HG03575 (cell line): ENCODE data around the gene PDZRN3.

Experiments
- ATAC-seq: cut with Tn5 transposase; IDR thresholded peaks from one replicate; pipeline ENCODE4 v1.9.1; 2021; ENCODE audit not compliant: unreplicated experiment, insufficient number of reproducible peaks, low FRiP score; ENCODE audit errors: extremely low read depth

Gene PDZRN3

DNA sequence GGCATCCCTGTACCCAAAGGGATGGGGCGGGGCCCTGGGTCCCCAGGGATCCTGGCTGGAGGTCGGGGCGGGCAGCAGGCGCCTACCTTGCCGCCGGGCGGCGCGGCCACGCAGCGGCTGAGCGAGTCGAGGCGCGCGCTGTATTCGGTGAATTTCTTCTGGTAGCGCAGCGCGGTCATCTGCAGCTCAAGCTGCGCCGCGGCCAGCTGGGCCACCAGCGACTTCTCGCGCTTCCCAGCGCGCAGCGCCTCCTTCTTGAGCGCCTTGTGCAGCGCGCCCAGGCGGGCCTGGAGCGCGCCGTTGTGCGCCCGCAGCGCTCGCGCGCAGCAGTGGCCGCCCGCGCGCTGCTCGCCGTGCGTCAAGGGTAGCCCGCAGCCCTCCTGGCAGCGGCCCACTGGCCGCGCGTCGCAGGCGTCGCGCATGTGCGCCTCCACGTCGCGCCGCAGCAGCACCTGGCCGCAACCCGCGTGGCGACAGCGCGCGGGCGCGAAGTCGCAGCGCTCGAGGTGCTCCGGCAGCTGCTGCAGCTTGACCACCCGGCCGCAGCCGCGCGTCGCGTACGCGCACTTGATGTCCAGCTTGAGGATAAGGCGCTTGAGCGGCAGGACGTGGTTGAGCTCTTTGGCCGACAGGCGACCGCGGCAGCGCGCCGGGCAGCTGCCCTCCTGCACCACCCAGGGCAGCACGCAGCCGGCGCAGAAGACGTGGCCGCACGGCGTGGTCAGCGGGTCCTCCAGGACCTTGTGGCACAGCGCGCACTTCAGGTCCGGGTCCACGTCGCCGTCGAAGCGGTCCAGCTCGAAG, 522 bp downstream of the PDZRN3 start:
- ATAC-seq, result no peak

DNA sequence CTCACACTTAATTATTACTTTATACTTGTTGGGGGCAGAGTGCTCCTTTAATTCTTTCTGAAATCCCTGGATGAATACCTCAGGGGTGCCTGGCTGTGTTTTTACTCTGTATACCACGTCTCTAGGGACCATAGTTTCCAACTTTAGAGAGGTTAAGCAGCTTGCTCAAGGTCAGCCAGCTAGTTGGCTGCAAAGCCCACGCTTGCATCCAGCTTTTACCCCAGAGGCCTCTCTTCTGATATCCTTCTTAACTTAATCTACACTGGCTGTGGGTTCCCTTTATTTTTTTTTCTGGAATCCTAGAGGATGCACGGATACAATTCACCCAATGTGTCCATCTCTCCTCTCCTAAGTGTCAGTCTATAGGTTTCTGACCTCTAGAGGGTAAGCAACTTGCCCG, 1.4 kb downstream of the PDZRN3 start:
- no peak for ATAC-seq

DNA sequence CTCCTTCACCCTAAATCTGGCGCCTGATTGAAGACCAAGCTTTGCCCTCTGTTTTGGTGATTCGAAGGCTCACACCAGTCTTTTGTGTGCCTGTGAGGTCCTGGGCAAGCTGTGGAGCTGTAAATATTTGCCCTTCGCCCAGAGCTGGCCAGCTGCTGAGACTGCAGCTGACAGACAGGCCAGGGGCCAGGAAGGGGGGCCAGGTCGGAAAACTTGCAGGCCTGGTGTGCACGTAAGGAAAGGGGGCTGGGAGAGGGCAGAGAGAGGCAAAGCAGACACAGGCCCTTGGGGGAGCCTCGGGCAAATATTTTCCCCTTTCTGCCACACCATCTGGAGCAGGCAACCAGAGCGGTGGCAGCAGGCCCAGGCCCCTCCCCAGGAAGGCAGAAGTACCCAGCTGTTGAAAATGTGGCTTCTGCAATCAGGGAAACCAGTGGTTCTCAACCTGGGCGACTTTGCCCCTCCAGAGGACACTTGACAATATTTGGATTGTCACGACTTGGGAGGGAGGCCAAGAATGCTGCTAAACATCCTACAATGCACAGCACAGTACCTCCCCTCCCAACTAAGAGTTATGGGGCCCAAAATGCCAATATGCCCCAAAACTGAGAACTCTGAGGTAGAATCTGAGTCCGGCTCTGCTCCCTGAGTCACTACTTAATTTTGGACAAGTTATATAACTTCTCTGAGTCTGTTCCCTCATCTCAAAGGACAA, 2.5 kb downstream of the PDZRN3 start:
- ATAC-seq, result no peak

DNA sequence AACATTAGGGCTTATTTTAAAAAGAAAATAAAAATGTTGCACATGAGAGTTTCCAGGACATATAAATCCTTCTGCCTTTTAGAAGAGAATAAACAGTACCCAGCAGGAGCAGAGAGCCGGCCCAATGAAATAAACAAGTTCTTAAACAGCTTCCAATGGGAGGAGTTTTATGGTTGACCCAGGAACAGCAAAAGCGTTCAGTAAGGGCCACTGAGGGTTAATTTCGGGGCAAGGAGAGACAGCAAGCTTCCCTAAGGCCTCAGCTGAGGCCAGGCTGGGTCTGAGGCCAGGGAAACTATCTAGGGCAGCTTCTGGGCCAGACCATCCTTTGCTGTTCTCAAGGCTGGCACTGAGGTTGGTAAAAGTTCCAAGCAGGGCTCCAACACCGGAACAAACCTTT, 3.4 kb downstream of the PDZRN3 start:
- ATAC-seq, result no peak

DNA sequence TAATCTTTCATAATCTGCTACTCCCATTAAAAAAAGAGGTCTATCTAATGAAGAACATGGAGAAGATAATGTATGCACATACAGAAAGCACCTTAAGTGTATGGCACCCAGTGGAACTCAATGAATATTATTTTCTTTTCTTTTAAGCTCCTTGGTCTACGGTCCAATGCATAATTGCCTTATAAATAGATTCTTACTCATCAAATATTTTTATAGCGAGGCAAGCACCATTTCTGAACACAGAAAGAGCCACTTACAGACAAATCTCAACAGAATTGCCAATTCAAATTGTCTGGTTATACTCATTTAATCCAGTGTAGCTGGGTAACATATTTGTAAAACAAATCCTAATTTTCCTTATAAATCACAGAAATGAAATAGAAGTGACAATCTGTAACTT, 6.3 kb downstream of the PDZRN3 start:
- ATAC-seq, result no peak

DNA sequence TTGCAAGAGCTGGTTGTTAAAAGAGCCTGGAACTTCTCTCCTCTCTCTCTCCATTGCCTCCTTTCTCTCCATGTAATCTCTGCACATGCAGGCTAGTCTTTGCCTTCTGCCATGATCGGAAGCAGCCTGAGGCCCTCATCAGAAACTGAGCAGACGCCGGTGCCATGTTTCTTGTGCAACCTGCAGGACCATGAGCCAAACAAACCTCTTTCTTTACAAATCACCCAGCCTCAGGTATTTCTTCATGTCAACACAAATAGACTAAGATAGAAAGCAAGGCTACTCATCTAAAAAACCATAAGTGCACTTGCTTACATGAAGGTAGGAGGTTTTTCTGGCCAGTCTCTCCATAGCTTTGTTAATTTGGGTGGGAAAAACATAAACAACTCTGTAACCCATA, 8.7 kb downstream of the PDZRN3 start:
- ATAC-seq, result no peak

DNA sequence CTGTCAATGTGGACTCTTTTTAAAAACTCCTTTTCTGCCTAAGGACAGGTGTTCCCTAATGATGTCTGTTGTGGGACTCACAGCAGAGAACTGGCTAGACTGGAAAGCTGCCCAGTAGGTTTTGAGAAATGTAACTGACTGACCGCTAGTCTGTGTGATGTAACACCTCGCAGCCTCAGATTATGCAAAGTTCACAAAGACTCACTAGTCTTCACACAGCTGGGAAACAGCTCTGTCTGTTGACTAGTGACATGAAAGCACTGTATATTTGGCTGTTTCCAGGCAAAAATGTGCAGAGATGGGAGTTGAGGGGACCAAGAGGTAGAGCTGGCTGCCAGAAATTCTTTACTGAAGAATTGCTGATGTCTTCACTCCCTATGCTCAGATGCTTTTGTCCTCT, 10.3 kb downstream of the PDZRN3 start:
- no peak for ATAC-seq

DNA sequence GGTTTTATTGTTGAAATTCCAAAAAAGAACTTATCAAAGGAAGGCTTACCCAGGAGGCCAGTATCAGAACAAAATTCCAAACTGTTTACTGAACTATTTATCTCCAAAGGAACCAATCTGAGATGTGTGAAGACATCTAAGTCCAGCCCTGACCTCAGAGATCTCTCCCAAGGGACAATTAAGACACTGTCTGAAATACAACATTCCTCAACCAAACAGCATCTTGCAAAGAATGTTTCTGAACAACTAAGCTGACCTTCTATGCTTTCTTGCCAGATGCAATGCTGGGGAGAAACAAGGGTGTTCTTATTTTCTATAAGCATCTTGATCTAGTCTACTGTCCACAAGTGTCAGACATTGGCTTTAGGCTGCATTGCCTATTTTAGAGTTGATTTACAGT, 13.6 kb downstream of the PDZRN3 start:
- ATAC-seq, result no peak

DNA sequence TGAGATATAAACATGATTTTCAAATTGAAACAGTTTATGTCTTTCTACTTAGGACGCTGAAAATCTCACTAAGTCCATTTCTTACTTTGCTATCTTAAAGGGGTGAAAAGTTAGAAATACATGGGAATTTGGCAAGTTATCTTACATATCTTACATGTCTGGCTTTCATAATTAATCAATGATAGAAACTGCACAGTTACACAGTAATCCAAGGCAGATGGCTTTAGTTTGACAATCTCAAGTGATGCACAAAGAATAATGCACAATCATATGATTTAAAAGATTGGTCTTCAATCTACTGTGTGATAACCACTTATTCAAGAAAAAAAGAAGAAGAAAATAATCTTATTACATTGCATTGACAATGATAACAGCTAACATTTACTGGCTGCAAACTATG, 14.2 kb downstream of the PDZRN3 start:
- ATAC-seq, result no peak

DNA sequence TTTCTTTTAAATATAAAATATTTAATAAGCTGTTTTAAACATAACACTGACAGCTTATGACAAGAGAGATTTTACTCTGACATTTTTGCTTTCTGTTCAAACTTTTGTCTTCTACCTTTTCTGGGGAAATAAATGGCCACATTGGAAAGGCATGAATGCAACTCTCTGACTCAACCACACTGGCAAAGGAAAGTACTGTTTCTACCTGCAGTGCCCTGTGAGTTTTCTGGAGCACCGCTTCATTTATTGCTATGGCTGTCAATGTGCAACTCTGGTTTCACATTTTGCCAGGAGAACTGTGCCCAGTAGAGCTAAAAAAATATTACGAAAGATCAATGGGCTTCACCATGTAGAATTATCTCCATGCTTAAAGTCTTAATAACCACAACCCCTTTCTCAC, 15.1 kb downstream of the PDZRN3 start:
- no peak for ATAC-seq

DNA sequence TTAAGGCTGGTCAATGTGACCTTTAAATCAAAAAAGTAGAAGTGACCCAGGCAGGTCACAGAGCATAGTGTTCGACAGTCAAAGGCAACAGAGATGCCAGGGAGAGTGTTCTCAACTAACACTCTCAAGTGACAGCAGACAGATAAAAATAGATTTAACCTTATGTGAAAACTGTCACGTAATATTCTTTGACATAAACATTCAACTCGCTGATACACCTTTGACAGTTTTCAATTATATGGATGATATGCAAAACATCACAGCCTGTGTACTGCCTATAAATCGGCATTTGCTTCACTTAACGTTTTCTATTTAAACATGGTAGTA, 15.5 kb downstream of the PDZRN3 start:
- ATAC-seq, result no peak

DNA sequence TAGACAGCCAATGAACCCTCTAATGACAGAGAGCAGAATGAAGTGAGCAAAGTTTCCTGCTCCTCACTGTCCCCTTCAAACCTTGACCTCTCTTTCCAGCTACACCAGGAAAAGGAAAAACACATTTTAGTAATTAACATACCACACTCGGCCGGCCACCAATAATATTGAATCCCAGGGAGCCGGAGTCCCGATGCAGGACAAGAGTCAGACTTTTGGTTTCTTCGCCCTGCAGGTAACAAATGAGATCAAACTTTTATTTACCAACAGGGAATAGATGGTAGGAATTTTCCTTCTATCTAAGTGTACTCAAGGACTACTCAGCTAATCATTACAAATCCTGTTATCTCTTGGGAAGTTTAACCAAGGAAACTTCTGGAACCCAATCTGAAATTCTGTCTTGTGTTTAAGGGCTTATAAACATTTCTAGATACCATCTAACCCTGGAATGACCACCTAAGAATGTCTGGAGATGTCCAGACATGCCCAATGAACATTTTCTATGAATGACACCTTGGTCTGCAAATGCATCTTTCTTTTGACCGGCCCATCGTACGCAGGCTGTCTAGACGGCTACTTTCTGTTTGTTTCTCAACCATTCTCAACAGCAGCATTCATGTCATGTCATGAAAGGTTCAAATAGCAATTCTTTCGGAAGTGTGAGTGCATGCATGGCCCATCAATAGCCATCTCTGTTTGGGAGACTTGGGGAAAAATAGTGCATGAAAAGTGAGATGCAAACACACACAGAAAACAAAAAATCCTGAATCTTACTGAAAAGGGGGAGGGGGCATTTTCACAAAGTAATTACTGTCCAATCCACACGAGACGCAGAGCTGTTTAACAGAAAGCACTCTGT, 16.1 kb downstream of the PDZRN3 start:
- no peak for ATAC-seq

DNA sequence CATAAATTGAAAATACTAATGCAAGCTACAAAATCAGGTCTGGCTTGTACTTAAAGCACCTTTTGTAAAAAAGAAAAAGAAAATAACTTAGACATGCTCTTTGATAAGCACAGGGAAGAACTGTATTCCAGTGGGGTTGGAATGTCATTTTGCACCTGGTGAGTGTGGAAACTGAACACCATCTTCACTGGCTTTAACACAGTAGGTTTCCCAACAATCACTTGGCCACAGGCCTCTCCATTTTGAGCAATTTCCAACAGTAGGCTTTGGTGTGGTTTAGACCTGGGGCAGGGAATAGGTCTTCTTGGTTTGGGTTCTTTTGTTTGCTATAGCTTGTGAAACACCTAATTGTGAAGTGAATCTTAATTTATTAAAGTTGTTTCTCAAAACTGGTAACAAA, 18.9 kb downstream of the PDZRN3 start:
- ATAC-seq, result no peak

DNA sequence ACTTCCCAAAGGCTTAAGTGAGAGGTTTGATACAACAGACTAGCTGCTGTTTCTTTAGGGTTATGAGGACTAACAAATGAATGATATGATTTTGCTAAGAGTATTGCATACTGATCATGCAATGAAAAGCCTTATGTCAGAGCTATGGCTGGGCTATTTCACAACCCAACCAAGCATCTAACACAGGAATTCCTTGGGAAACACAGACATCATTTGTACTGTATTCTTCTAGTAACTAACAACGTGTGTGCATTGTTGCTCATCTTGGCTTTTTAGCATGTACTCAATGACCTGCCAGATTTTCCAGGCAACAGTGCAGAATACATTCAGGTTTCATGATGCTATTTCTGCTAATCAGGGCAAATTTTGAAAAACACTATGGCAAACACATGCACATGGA, 19.3 kb downstream of the PDZRN3 start:
- ATAC-seq, result no peak

DNA sequence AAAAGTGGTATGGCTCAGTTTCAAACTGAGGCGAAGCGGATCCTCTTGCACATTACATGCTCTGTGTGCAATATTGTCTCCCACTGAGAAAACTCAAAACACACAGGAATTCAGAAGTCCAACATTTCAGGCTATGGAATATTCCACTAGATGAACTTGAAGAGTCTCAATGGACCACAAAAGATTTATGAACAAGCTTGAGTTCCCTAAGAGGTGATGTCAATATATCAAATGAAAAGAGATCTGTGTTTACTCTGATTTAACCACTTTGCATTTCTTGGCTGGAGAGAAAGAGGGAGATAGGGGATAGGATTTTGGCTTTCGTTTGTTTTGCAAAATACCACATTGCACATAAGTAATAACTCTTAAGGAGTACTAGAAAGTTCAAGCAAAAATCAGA, 20.3 kb downstream of the PDZRN3 start:
- no peak for ATAC-seq

DNA sequence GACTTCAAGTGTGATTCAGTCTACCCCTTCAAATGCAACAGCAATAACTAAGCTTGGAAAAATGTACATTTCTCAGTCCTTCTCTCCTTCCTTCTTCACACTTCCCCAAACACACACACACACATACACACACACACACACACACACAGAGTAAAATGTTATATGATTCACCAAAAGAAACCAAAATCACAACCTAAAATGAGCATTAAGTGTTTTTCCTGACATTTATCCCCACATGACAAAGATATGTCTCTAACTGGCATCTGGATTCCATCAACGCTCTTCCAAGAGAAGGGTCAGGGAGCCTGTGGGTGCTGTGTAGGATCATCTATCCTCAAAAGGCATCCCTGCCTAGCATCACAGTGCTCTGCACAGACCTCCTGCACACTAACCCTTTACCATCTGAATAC, 21.0 kb downstream of the PDZRN3 start:
- ATAC-seq, result no peak

DNA sequence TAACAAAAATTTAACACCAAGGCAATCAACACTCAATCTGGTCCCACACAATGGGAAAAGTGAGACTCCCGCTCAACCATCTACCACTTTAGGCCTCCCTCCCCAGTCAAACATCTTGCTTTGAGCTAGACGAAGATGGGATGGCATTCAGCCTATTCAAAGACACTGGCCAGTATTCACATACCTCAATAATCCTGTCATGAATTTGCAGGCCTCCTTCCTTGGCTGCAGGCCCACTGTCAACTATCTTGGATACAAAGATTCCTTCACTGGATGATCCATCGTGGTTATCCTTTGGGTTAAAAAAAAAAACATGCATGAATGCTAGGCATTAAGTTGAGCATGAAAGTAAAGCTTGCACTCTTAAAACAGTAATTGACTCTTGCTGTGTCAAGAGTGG, 22.6 kb downstream of the PDZRN3 start:
- no peak for ATAC-seq

DNA sequence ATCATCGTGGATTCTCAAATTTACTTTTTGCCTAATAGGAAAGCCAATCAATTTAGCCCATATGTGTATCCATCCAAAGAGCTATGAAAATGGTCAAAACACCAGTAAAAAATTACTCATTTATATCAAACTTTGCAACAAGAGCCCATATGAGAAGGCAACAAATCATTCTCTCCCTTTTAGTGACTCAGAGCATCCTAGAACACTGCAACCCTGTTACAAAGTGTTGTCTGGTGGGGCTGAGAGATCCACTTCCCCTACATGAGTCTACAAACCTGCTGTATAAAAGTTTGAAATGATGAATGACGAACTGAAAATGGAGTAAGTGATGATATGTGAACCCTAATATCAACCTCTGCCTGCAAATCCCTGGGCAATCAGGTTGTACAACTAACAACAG, 23.3 kb downstream of the PDZRN3 start:
- ATAC-seq, result no peak

DNA sequence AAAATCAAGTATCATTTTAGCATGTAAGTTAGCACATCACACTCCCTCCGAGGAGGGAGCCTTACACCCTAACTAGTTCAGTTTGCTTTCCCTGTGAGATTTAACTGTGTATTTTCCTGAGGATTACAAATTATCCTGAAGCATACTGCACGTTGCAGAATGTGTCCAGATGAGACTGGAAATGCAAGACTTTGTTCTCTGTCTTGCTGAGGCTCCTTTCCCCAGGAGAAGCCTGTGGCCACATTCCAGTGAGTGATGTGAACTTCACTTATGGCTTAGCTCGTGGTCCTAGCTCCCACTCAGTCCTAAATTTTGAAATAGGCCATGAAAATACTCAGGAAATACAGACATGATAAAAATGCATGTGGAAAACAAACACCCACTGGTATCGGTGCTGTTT, 23.7 kb downstream of the PDZRN3 start:
- no peak for ATAC-seq
